Endothelial cell of umbilical vein (primary cell): ENCODE results near the gene LRTM2. TPM values are rescaled to one million over a fixed set of nuclear protein-coding genes. Genes with fewer than 3 reads are reported as not detected.

Experiments used
- BruUV-seq: library from RNA; stranded (reverse); fragments of 400-500 nt; replicated peaks from 2 replicates; lab custom pipeline; 2021; lab: Mats Ljungman, UMichigan
- CTCF ChIA-PET: fragments of 300-600, 350-600 bp; sonication (Branson Sonifier 250); formaldehyde crosslinking; loops from one replicate; lab custom pipeline; 2021; ENCODE audit warnings: antibody characterized with exemption, inconsistent platforms; lab: Charles Lee
- POLR2A ChIA-PET: fragments of 300-600, 350-600 bp; sonication (Branson Sonifier 250); formaldehyde crosslinking; loops from one replicate; lab custom pipeline; 2021; ENCODE audit warnings: antibody characterized with exemption, inconsistent platforms; lab: Charles Lee
- DNase-seq: peaks from one replicate; pipeline ENCODE4 v3.0.0-alpha.2; 2011; ENCODE audit warnings: low read depth, low spot score
- FAIRE-seq: peaks from 2 replicates; lab custom pipeline; 2011; peaks lifted over from hg19 to GRCh38; lab: Jason Lieb, UNC
- H2AFZ ChIP-seq: 2 replicates; pipeline ENCODE4 v1.6.0; 2012; ENCODE audit warnings: low read depth, low read length, control low read depth, inconsistent platforms
- H3K27ac ChIP-seq: 2 replicates; pipeline ENCODE4 v1.5.1; 2011; ENCODE audit warnings: low read depth, mild to moderate bottlenecking, control low read depth, low read length, moderate library complexity; ENCODE audit not compliant: insufficient read depth
- H3K27me3 ChIP-seq, 2 experiments: 2 replicates each; pipeline versions ENCODE4 v1.6.0 to v1.6.1; 2011; ENCODE audit warnings: low read length in 2 of 2, mixed read lengths in 1 of 2; ENCODE audit not compliant: control insufficient read depth in 2 of 2, insufficient read depth in 2 of 2
- H3K36me3 ChIP-seq, 2 experiments: 2 replicates in 1 of 2; 3 replicates in 1 of 2; pipeline ENCODE4 v1.5.1; 2011; ENCODE audit warnings: low read length in 2 of 2, mild to moderate bottlenecking in 1 of 2, moderate library complexity in 1 of 2; ENCODE audit not compliant: control insufficient read depth in 2 of 2, insufficient read depth in 2 of 2; ENCODE audit errors: extremely low read depth in 1 of 2
- H3K4me1 ChIP-seq: 3 replicates; pipeline ENCODE4 v1.5.1; 2011; ENCODE audit warnings: mild to moderate bottlenecking, low read length; ENCODE audit not compliant: control insufficient read depth, insufficient read depth; ENCODE audit errors: extremely low read depth
- H3K4me2 ChIP-seq: 2 replicates; pipeline ENCODE4 v1.6.1; 2011; ENCODE audit warnings: low read length, control low read depth, mixed read lengths; ENCODE audit not compliant: insufficient read depth
- H3K4me3 ChIP-seq, 3 experiments: fragments of 200-600 bp in 1 of 3; sonication (generic), shearing (Covaris generic) in 1 of 3; replicated peaks in 1 of 3; 2 replicates each; pipeline ENCODE4 v1.5.1; 2011 to 2016; ENCODE audit warnings: control low read depth in 3 of 3, low read length in 3 of 3, mild to moderate bottlenecking in 2 of 3, inconsistent platforms in 1 of 3, low read depth in 1 of 3, moderate library complexity in 1 of 3; ENCODE audit not compliant: insufficient read depth in 1 of 3
- H3K79me2 ChIP-seq: 2 replicates; pipeline ENCODE4 v1.6.0; 2012; ENCODE audit warnings: low read length, inconsistent platforms; ENCODE audit not compliant: control insufficient read depth, insufficient read depth
- H3K9ac ChIP-seq: replicated peaks from 2 replicates; pipeline ENCODE3; 2011; ENCODE audit warnings: low read length, control low read depth; ENCODE audit not compliant: insufficient read depth; ENCODE audit errors: extremely low read depth
- H3K9me1 ChIP-seq: replicated peaks from 3 replicates; pipeline ENCODE4 v1.6.0; 2011; ENCODE audit warnings: mild to moderate bottlenecking, low read length; ENCODE audit not compliant: control insufficient read depth, insufficient read depth; ENCODE audit errors: extremely low read depth
- H3K9me3 ChIP-seq: replicated peaks from 2 replicates; pipeline ENCODE4 v1.5.1; 2012; ENCODE audit warnings: low read length, inconsistent platforms; ENCODE audit not compliant: control insufficient read depth, insufficient read depth
- H4K20me1 ChIP-seq: replicated peaks from 2 replicates; pipeline ENCODE3; 2011; ENCODE audit warnings: mild to moderate bottlenecking, low read length; ENCODE audit not compliant: control insufficient read depth, insufficient read depth; ENCODE audit errors: extremely low read depth
- CTCF ChIP-seq, 2 donors: IDR thresholded peaks; 1 replicate in 1 of 2; 2 replicates in 1 of 2; pipeline ENCODE4 v1.5.1; 2011; ENCODE audit warnings: low read length in 2 of 2, mild to moderate bottlenecking in 2 of 2, moderate library complexity in 2 of 2, control low read depth in 1 of 2, inconsistent platforms in 1 of 2, low read depth in 1 of 2; ENCODE audit not compliant: insufficient read depth in 1 of 2; ENCODE audit errors: extremely low read depth in 1 of 2
- EZH2 ChIP-seq: IDR thresholded peaks from 2 replicates; pipeline ENCODE4 v1.6.1; 2012; ENCODE audit warnings: borderline replicate concordance, low read depth, mild to moderate bottlenecking, moderate library complexity, low read length, inconsistent platforms; ENCODE audit not compliant: severe bottlenecking
- FOS ChIP-seq: IDR thresholded peaks from 2 replicates; pipeline ENCODE4 v1.6.1; 2011; ENCODE audit warnings: mild to moderate bottlenecking, low read length, moderate library complexity, borderline replicate concordance; ENCODE audit not compliant: insufficient read depth
- GATA2 ChIP-seq: IDR thresholded peaks from 2 replicates; pipeline ENCODE4 v1.7.0; 2011; ENCODE audit warnings: low read depth, mild to moderate bottlenecking, moderate library complexity, mixed read lengths, low read length; ENCODE audit not compliant: insufficient read length, insufficient read depth
- JUN ChIP-seq: IDR thresholded peaks from 2 replicates; pipeline ENCODE4 v1.6.1; 2011; ENCODE audit warnings: borderline replicate concordance, low read depth; ENCODE audit not compliant: insufficient read length, insufficient read depth
- MAX ChIP-seq: IDR thresholded peaks from 2 replicates; pipeline ENCODE4 v1.6.1; 2011; ENCODE audit not compliant: insufficient read depth, insufficient read length
- MYC ChIP-seq: IDR thresholded peaks from one replicate; pipeline ENCODE4 v1.6.1; 2011; ENCODE audit warnings: mild to moderate bottlenecking, low read depth, low read length
- POLR2A ChIP-seq: IDR thresholded peaks from 2 replicates; pipeline ENCODE4 v1.6.1; 2012; ENCODE audit warnings: low read depth, mild to moderate bottlenecking, control low read depth, low read length
- POLR2AphosphoS5 ChIP-seq: IDR thresholded peaks from 2 replicates; pipeline ENCODE4 v1.6.1; 2012; ENCODE audit warnings: low read depth, mild to moderate bottlenecking, control low read depth, low read length, moderate library complexity; ENCODE audit not compliant: insufficient read depth
- dilution Hi-C: fragments of 300-500 bp; cut with MboI; formaldehyde crosslinking; loops from one replicate; pipeline ENCODE4 v1.15.0; 2019; ENCODE audit warnings: low sequenced_read_pairs; ENCODE audit not compliant: extremely low pct_ligation_motif_present
- intact Hi-C: fragments of 100-400 bp; cut with micrococcal nuclease; formaldehyde crosslinking; loops from one replicate; pipeline ENCODE4 v1.10.0; 2022
- polyA plus RNA-seq, 4 experiments: library from polyadenylated mRNA; depleted of rRNA in 3 of 4; stranded (reverse) in 3 of 4; unstranded in 1 of 4; fragments of >200 nt; gene quantifications; 2 replicates each; pipeline versions ENCODE4 v1.2.1 to v1.2.3, GENCODE V29; 2011 to 2012; ENCODE audit warnings: missing spikeins in 1 of 4
- total RNA-seq: library from RNA; stranded (reverse); gene quantifications from 2 replicates; pipeline ENCODE4 v1.2.3, GENCODE V29; 2021

LRTM2 gene
- total and polyA plus RNA-seq, 2 donors (not counting 3 experiments of a cell fraction or from before 2014, with no cell fraction given) = not detected

GRCh38 chr12:1815108-1815507, 5.3 kb upstream of the LRTM2 start:
- CTCF ChIA-PET = interaction anchor here (0.7 kb wide), 1 partner anchor 125 kb away, joined by 3 read pairs; no protein-coding TSS in a partner anchor
- Histone ChIP-seq H3K9ac (no peak overlapping the region), H3K79me2 (no peaks in the 10 kb centered on the region), H3K36me3 (no peaks in the 10 kb centered on the region), H3K27ac (no peak overlapping the region), H3K4me3 (no peak overlapping the region), H3K4me1 (peaks cover 32% of the 10 kb centered on the region), H3K9me1 (no peaks in the 10 kb centered on the region), H3K4me2 (no peak overlapping the region), H3K9me3 (no peaks in the 10 kb centered on the region), H2AFZ (no peak overlapping the region), H3K27me3 (peaks cover 10 to 12% of the 10 kb centered on the region in 2 experiments), H4K20me1 (no peaks in the 10 kb centered on the region)
- intact Hi-C loops (no loop called here), dilution Hi-C loops (no loop called here)
- no peak for FAIRE-seq
- POLR2A ChIA-PET = no interaction called here
- no peak for DNase-seq
- BruUV-seq = no TSS peak
- no peak for TF ChIP-seq JUN
- no peak for TF ChIP-seq MAX
- no peak for TF ChIP-seq POLR2A
- TF ChIP-seq GATA2 = no peak
- TF ChIP-seq EZH2 = no peak
- no peak for TF ChIP-seq MYC

- Histone ChIP-seq H4K20me1 (no peaks in the 10 kb centered on the region), H3K27me3 (peaks cover 16 to 20% of the 10 kb centered on the region in 2 experiments), H3K27ac (no peak overlapping the region), H3K4me1 (peaks cover 23% of the 10 kb centered on the region), H3K9ac (no peak overlapping the region), H3K9me1 (no peaks in the 10 kb centered on the region), H2AFZ (no peak overlapping the region), H3K9me3 (no peaks in the 10 kb centered on the region), H3K36me3 (no peaks in the 10 kb centered on the region), H3K79me2 (no peaks in the 10 kb centered on the region), H3K4me2 (no peak overlapping the region), H3K4me3 (no peak overlapping the region)
- ChIA-PET CTCF (no interaction called here), POLR2A (no interaction called here)
- dilution Hi-C loops = no loop called here
- intact Hi-C loops = no loop called here
- FAIRE-seq (no peak), DNase-seq (no peak)
- no peak for TF ChIP-seq MAX
- TF ChIP-seq MYC = no peak
- no peak for TF ChIP-seq CTCF (IDR thresholded peaks at IDR 0.05; ENCODE audit: extremely low read depth in 1 of 2, insufficient read depth in 1 of 2, low read depth in 1 of 2, low read length in 2 of 2)
- TF ChIP-seq GATA2 = no peak
- TF ChIP-seq POLR2AphosphoS5 = no peak
- no peak for TF ChIP-seq POLR2A
- no peak for TF ChIP-seq EZH2
- no peak for TF ChIP-seq FOS
- no TSS peak for BruUV-seq
These were observed 4.3 kb upstream of the LRTM2 start for GRCh38 chr12:1815814-1816729.
